Measurements from ENCODE around the gene USO1. TPM values are rescaled to one million over a fixed set of nuclear protein-coding genes. Genes with fewer than 3 reads are reported as not detected.

The USO1 gene
- total RNA-seq, 1 donor from 2014 or later, result 68.9 TPM

DNA sequence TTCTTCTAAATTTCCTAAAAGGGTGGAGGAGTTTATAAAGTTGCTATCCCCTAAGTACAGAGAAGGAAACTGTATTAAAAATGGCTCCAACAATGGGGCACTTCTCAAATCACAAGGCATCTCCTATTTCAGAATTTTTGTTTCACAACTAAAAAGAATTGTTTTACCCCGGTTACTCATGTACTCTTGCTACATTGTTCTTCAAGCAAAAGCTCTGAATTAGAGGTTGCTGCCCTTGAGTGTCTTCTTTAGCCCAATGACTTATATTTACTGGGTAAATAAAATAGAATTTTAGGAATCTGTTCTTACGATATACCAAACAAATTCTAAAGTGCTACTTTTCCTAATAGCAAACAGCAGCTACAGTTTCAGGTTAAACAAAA lies 110.4 kb downstream of the USO1 start:
- no peak for DNase-seq (ENCODE audit: low read depth in 2 of 2)

- no peak for DNase-seq (ENCODE audit: low read depth in 2 of 2)
Observed at GRCh38 chr4:75841641-75842520, 117.5 kb downstream of the USO1 start.

DNA sequence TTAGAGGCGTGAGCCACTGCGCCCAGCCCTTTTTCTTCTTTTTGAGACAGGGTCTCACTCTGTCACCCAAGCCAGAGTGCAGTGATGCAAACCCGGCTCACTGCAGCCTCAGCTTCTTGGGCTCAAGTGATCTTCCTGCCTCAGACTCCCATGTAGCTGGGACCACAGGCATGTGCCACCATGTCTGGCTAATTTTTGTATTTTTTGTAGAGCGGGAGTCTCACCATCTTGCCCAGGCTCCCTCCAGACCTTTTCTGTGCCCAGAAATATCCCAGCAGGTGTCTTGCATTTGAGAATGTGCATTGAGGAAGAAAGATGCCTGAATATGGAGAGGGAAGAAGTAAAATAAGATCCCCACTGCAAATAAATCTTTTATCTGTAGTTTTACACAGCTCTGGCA lies 119.2 kb downstream of the USO1 start:
- DNase-seq (ENCODE audit: low read depth in 2 of 2), result no peak

DNA sequence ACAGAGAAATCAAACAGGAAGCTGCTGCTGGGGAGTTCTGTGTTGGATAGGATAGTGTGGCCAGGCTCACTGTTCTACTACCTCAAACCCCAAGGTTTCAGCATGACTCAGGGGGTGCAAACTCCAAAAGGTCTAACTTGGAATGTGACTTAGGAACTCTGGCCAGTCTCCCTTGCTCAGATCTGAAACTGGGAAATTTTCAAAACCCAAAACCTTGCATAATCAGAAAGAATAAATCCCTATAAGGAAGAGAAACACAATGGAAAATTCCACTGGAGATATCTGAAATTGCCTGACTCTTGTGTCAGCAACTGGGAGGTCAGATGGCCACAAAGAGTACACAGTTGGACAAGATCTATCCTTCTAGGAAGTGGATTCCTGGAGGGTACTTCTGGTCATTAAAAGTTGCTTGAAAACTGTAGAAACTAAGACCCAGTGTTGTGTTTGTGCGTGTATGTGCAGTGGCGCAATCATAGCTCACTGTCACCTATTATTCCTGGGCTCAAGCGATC lies 119.8 kb downstream of the USO1 start:
- no peak for DNase-seq (ENCODE audit: low read depth in 2 of 2)

DNA sequence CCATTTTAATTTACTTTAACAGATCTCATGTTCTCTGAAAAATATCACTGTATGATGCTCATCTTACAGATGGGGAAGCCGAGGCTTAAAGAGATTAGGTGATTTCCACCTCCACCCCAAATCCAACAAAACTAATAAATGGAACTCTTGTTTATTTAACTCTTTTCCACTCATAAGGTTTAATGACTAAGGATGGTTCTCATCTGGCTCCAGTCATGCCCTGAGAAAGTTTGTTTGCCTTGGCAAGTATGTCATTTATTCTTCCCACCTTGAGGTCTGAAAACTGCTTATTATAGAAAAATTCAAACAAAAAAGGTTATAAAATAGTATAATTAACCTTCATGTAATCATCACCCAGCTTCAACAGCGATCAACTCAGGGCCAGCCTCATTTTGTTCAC lies 121.6 kb downstream of the USO1 start:
- DNase-seq (ENCODE audit: low read depth in 2 of 2), result no peak

DNA sequence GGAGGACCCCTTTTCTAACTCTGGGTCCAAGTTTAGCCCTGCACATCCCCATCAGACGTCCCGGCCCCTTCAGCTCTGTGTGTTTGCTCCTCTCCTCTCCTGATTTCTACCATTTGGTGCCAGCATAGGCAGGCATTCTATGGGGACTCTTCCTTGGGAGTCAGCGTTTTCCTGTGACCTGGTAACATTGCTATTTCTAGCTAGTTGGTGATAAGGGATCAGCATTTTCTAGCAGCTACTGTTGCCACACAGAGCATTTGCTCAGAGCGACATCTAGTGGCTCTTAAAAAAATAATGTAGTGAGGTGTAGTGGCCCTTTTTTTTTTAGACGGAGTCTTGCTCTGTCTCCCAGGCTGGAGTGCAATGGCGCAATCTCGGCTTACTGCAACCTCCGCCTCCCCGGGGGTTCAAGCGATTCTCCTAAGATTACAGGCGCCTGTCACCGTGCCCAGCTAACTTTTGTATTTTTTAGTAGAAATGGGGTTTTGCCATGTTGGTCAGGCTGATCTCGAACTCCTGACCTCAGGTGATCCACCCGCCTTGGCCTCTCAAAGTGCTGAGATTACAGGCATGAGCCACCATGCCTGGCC lies 123.9 kb downstream of the USO1 start:
- peak; percentile 58 to 85 for DNase-seq (ENCODE audit: low read depth in 2 of 2)

DNA sequence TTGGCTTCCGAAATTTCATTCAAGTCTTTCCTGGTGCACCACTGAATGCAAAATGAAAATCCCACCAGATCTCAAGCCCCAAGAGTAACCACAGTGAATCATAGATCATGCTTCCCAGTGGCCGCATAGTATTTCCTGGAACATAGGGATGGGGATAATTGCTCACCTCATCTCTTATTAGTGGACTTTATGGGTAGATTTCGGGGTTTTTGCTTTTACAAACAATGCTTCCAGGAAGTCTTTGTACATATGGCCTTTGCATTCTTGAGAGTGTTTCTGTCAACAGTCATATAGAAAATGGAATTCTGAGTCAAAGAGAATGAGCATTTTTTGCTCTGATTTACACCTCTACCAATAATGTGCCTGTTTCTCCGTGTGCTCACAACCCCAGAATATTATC lies 124.5 kb downstream of the USO1 start:
- DNase-seq (ENCODE audit: low read depth in 2 of 2), result peak in 1 of 2 donors; percentile 20

DNA sequence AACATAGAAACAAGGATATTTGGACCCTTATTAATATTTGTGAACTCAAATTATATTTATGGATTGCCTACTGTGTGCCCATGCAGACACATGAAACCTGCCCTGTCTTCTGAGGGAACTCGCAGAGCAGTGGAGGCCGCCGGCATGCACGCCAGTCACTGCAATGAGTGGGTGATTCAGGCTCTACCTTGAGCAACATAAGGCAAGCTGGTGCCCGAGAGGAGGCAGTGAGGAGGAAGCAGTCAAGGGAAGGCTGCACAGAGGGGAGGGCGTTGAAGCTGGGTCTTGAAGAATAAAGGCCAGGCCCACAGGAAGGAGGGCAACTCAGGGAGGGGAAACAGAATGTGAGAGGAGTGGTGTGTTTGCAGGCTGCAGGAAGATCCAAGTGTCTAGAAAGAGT lies 125.1 kb downstream of the USO1 start:
- peak in 1 of 2 donors; percentile 41 for DNase-seq (ENCODE audit: low read depth in 2 of 2)

DNA sequence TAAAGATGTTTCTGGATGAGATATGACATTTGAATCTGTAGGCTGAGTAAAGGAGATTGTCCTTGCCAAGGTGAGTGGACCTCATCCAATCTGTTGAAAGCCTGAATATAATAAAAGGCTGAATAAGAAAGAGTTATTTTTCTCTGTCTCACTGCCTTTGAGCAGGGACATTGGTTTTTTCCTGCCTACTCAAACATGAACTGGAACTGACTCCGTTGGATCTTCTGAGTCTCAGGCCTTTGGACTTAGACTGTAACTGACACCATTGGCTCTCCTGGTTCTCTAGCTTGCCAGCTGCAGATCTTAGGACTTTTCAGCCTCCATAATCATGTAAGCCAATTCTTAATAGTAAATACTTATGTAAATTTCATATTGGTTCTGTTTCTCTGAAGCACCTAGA lies 134.3 kb downstream of the USO1 start:
- no peak for DNase-seq (ENCODE audit: low read depth in 2 of 2)

DNA sequence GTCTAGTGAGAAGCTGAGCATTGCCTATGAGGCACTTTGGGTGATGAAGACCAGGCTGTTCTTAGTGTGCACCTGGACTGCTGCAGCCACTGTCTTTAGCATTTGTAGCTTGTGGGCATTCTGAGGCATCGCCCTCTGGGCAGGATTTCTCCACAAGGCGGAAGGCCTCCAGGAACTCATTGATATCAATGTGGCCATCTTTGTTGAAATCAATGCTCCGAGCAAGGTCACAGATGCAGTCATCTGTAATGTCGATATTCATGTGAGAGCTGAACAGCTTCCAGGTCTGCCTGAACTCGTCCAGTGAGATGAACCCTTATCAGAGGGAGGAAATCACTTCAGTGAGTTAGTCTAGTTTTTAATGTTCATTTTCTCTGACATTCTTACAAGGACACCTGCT lies 136.2 kb downstream of the USO1 start:
- DNase-seq (ENCODE audit: low read depth in 2 of 2), result no peak

Other genes starting within 250 kb of the USO1 start
- gene RCHY1, start 210.2 kb upstream of the USO1 start, total RNA-seq, result 37.4 and 38.3 TPM in 2 replicates
- gene THAP6, start 210.1 kb upstream of the USO1 start, total RNA-seq, result 4.0 and 4.7 TPM in 2 replicates
- gene ODAPH, start 168.5 kb upstream of the USO1 start, total RNA-seq, result not detected in 2 replicates
- 0.13 TPM in 2 replicates for gene CDKL2, start 94.0 kb upstream of the USO1 start, total RNA-seq
- 173 and 174 TPM in 2 replicates for gene G3BP2, start 51.2 kb upstream of the USO1 start, total RNA-seq
- gene PPEF2, start 177.9 kb downstream of the USO1 start, total RNA-seq, result under 0.01 TPM in 1 of 2 replicates, not detected in the other
- 21.1 and 26.3 TPM in 2 replicates for gene NAAA, start 216.4 kb downstream of the USO1 start, total RNA-seq